ENCODE results near the gene GLT8D2.
A peak's percentile ranks its signal among the peaks of the same experiment; 100 is the strongest.

The GLT8D2 gene

DNA sequence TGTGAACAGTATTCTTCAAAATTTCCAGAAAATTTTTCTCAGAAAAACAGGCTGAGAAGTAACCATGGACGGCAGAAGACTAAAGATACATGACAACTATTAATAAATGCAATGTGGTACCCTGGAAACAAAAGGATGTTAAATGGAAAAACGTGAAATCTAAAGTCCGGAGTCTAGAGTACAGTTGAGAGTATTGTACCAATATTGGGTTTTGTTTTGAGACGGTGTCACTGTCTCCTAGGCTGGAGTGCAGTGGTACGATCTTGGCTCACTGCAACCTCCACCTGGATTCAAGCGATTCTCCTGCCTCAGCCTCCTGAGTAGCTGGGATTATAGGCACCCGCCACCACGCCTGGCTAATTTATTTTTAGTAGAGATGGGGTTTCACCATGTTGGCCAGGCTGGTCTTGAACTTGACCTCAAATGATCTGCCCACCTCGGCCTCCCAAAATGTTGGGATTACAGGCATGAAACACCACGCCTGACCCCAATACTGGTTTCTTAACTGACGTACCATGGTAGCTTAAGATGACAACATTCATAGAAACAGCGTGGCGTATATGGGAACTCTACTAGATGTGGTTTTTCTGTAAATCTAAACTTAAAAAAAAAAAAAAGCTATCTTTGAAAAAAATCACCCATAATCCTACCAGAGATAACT lies 101.1 kb downstream of the GLT8D2 start:
- no peak for DNase-seq (ENCODE audit: low read depth)

DNA sequence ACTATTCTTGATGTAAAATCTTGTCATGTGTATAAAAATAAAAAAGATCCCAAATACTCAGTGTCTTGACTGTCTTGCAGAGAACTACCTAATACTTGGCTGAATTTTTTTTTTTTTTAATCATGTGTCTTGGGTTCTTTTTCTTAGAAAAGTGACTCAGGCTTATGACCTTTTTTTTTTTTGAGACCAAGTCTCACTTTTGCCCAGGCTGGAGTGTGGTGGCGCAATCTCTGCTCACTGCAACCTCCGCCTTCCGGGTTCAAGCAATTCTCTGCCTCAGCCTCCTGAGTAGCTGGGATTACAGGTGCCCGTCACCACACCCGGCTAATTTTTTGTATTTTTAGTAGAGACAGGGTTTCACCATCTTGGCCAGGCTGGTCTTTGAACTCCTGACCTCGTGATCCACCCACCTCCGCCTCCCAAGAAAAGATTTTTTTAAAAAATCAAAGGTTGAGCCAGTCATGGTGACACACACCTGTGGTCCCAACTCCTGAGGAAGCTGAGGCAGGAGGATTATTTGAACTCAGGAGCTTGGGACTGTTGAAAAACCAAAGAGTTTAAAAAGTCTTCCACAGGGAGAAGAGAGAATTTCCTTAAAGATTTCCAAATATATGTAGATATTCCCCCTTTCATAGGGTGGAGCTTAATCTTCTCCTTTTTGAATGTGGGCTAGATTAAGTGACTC lies 102.0 kb downstream of the GLT8D2 start:
- peak; percentile 26 for DNase-seq (ENCODE audit: low read depth)

DNA sequence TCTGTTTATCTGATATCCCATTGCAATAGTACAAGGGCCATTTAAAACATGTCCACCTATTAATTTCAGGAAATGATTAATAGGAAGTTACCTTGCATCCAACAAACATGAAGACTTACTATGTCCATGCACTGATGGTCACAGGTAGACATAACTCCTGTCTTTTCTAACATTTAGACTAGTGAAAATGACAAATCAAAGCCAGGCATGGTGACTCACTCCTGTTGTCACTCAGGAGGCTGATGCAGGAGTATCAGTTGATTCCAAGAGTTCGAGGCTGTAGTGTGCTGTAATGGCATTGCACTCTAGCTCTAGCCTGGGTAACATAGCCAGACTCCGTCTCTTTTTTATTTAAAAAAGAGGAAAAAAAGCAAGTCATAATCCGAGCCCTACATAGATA lies 105.0 kb downstream of the GLT8D2 start:
- DNase-seq (ENCODE audit: low read depth): no peak

Measured in iris pigment epithelial cell (primary cell).